HG03565 (cell line): ENCODE data around the gene AMACR.
A peak's percentile ranks its signal among the peaks of the same experiment; 100 is the strongest.

Source experiments
- ATAC-seq: cut with Tn5 transposase; IDR thresholded peaks from one replicate; pipeline ENCODE4 v1.9.1; 2021; ENCODE audit warnings: mild to moderate bottlenecking, moderate library complexity; ENCODE audit not compliant: unreplicated experiment

AMACR gene

DNA sequence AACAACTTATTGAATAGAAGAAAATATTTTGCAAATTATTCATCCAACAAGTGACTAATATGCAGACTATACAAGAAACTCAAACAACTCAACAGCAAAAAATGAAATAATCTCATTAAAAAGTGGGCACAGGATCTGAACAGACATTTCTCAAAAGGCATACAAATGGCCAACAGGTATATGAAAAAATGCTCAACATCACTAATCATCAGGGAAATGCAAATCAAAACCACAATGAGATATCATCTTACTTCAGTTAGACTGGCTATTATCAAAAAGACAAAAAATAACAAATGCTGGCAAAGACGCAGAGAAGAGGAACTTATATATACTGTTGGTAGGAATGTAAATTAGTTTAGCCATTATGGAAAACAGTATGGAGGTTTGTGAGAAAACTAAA, 1.8 kb upstream of the AMACR start:
- no peak for ATAC-seq

DNA sequence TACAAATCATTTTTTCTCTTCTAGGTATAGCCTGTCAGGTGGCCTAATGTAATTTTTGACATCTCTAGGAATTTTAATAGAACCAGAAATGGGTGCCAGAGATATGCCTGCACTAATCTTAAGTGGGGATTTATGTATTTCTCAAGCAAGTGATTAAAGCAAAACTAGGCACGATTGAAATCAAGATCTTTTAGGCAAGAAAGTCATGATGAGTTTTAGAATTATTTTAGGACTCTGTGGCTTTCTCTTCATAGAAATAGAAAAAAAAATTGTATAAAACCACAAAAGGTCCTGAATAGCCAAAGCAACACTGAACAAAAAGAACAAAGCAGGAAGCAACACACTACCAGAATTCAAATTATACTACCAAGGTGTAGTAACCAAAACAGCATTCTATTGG, 952 bp upstream of the AMACR start:
- ATAC-seq = no peak

DNA sequence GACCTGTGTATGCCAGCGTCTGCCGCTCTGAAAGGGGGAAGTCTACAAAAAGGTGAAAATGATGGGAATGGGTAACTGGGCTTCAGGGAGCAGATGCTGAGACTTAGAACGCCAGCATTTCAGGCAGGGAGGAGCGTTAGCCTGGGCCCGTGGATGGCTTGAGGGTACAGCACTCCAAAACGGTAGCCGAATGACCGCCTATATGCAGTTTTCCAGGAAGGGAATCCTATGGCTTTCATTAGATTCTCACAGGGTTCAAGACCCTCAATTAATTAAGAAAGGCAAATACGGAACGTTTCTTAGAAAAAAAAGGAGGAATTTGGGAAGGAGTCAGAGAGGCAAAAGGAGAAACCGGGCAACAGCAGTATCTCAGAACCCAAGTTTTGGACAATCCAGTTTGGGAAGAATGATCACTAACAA, 639 bp downstream of the AMACR start:
- ATAC-seq = no peak

DNA sequence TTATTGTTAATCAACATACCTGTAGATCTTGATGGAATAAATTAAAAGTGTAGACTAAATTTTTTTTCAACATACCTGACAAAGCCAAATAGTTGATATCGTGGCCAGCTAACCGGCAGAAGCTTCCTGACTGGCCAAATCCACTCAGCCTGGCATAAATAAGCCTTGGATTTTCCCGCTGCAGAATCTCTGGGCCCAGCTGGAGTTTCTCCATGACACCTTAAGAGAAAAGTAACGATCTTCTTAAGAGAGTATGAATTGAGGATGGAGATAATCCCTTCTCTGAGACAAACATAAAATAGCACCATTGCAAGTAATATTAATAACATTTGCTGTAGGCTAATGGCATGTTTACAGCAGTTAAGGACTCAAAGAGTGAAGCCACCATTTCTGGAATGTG, 2.2 kb downstream of the AMACR start:
- ATAC-seq = no peak

DNA sequence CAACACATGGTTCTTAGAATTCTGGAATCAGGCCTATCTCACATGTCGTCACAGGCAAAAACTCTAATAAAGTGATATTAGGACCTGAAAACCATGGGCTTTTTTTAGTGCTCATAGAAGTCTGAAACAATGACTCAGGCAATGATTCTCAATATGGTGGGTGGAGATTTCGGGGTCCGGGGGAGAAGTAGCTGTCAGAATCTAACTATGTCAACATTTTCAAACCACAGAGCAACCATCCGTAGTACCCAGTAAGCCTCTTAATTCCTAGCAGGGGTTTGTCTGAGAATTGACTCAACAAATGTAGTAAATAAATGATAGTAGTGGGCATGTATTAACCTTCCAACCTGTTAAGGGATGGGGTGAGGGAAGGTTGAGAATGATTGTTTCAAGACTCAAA, 2.6 kb downstream of the AMACR start:
- no peak for ATAC-seq

DNA sequence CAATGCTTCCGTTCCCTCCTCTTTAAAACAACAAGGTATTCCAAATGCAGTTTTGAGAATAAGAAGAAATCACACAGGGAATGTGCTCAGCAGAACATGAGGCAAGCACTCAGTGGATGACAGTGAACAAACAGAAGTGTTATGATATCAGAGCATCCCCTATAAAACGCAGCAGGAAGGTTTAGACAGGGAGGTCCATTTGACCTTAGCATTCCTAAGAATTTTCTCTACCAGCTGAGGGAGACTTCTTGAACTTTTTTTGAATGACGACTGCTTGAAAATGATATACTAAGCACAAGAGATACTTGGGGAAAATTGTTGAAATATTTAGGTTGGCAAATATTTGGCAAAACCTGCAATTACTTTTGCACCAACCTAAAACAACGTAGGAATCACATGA, 3.9 kb downstream of the AMACR start:
- ATAC-seq = no peak

- ATAC-seq = no peak
These were observed 5.1 kb downstream of the AMACR start for GRCh38 chr5:34002629-34003328.

GRCh38 chr5:34001241-34001841, 6.5 kb downstream of the AMACR start:
- no peak for ATAC-seq

- ATAC-seq = no peak
These were observed 7.9 kb downstream of the AMACR start for GRCh38 chr5:33999978-34000377.

DNA sequence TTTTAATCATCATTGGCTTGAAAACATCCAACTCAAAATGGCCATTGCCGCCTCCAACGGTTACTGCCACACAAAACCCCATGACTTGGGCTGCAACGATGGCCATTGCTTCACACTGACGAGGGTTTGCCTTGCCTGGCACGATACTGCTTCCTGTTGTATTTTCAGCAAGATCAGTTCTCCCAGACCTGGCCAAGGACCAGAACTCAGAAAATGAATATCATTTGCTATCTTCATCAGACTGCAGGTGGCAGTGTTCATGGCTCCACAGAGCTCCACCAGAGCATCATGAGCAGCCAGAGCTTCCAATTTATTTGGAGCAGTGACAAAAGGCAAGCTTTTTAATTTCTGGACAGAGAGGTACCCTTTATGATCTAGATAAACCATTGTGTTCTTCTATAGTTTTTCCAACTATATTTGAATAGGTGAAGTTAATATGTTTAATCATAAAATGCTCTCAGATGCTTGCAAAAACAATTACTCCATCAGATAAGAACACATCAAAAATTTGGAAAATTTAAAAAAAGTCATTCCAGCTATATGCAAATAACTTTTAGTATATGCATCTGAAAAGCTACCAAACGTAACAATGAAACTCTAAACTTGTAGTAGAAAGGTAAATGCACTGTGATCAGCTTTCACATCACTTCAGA, 10.4 kb downstream of the AMACR start:
- peak; percentile 40 for ATAC-seq

DNA sequence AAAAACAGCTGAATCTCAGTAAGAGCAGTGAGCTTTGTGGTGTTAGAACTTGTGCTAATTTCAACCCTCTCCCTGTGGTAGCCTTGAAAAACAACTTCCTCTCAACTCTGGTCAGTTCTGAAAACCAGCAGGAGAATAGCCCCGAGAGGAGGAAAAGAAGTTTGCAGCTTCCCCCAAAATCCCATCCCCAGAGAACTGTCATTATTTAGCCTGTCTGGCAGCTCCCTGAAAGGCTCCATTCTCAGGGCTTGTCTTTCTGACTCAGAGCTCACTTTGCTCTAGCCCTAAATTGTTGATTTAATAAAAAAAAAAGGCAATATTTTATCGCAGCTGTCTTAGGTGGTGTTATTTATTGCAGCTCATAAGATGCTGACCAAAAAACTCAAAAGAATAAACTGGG, 12.0 kb downstream of the AMACR start:
- ATAC-seq = no peak

GRCh38 chr5:33994845-33995244, 13.0 kb downstream of the AMACR start:
- ATAC-seq = no peak

GRCh38 chr5:33992864-33993263, 15.0 kb downstream of the AMACR start:
- no peak for ATAC-seq

DNA sequence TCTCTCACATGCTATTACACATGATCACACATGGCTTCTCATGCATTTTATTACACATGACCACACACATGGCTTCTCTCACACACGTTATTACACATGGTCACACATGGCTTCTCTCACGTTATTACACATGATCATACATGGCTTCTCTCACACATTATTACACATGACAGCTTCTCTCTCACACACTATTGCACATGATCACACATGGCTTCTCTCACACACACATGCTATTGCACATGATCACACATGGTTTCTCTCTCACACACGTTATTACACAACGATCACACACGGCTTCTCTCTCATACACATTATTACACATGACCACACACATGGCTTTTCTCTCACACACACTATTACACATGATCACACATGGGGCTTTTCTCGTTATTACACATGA, 22.4 kb downstream of the AMACR start:
- no peak for ATAC-seq

DNA sequence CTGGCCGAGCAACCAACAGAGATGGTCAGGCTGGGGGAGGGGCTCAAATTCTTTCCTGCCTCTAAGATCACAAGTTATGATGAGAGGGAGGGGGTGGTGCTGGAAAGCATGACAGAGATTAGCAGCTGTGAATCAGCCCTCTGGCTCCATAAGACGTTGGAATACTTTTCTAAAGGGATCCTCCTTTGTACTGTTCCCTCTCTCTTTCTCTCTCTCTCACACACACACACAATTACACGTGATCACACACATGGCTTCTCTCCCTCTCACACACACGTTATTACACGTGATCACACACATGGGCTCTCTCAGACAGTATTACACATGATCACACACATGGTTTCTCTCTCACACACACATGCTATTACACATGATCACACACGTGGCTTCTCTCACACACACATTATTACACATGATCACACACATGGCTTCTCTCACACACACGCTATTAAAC, 23.2 kb downstream of the AMACR start, which contains the start of gene SLC45A2:
TSS of gene SLC45A2 (minus strand) at position 23 of the 454 bp plus-strand sequence. CDS start 110 bp downstream, outside the sequence.
- no peak for ATAC-seq

DNA sequence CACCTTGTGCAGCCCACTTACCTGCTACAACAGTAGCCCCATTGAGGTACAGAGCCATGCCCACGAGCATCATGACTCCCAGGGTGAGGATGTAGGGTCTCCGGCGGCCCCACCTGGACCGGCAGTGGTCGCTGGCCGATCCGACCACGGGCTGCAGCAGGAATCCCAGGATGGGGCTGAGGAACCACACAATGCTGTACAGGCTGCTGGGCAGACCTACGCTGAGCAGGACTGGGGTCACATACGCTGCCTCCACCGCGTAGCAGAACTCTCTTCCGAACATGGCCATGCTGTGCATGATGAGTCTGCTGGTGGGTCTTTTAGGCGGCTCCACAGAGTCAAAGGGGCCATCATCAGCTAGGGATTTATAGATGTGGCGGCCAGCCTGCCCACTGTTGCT, 23.7 kb downstream of the AMACR start:
- no peak for ATAC-seq

GRCh38 chr5:33981408-33982162, 26.3 kb downstream of the AMACR start:
- no peak for ATAC-seq

- no peak for ATAC-seq
These were observed 27.8 kb downstream of the AMACR start for GRCh38 chr5:33980030-33980429.

DNA sequence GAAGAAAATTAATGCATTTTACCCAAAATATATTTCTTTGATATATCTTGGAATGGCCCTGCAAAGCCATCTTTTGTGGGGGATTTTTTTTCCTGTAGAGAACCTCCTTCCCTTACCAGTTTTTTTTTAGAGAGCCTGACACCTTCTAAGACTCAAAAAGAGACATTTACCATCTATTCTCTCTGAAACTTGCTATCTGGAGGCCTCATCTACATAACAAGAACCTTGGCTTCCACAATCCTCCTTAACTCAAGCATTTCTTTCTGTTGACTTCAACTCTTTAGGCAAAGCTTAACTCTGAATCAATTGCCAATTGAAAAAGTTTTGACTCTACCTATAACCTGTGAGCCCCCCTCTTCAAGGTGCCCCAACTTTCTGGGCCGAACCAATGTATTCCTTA, 29.5 kb downstream of the AMACR start:
- no peak for ATAC-seq

- ATAC-seq = no peak
These were observed 31.5 kb downstream of the AMACR start for GRCh38 chr5:33976307-33976706.

GRCh38 chr5:33975852-33976251, 32.0 kb downstream of the AMACR start:
- ATAC-seq = no peak
